HEK293 (cell line): Measurements from ENCODE around the gene PHETA1.

Experiments
- BCL11A ChIP-seq: fragments of 450-650 bp; formaldehyde crosslinking; IDR thresholded peaks from 2 replicates; pipeline ENCODE4 v1.5.1; 2016; ENCODE audit warnings: low read depth, missing biosample characterization, missing genetic modification characterization
- EGR2 ChIP-seq: fragments of 450-650 bp; formaldehyde crosslinking; IDR thresholded peaks from 2 replicates; pipeline ENCODE4 v1.5.1; 2016; ENCODE audit warnings: low read depth, missing biosample characterization, missing genetic modification characterization
- GFI1B ChIP-seq: fragments of 450-650 bp; formaldehyde crosslinking; IDR thresholded peaks from 2 replicates; pipeline ENCODE4 v1.5.1; 2016; ENCODE audit warnings: missing biosample characterization, missing genetic modification characterization
- GLIS1 ChIP-seq: fragments of 450-650 bp; formaldehyde crosslinking; IDR thresholded peaks from 2 replicates; pipeline ENCODE4 v1.5.1; 2016; ENCODE audit warnings: missing biosample characterization, missing genetic modification characterization
- GLIS2 ChIP-seq: fragments of 450-650 bp; formaldehyde crosslinking; IDR thresholded peaks from 2 replicates; pipeline ENCODE4 v1.5.1; 2016; ENCODE audit warnings: missing biosample characterization, missing genetic modification characterization
- KLF16 ChIP-seq: fragments of 450-650 bp; formaldehyde crosslinking; IDR thresholded peaks from 2 replicates; pipeline ENCODE4 v1.5.1; 2017; ENCODE audit warnings: missing biosample characterization, missing genetic modification characterization
- KLF17 ChIP-seq: fragments of 450-650 bp; formaldehyde crosslinking; IDR thresholded peaks from 2 replicates; pipeline ENCODE4 v1.5.1; 2016; ENCODE audit warnings: missing biosample characterization, missing genetic modification characterization
- KLF8 ChIP-seq: fragments of 450-650 bp; formaldehyde crosslinking; IDR thresholded peaks from 2 replicates; pipeline ENCODE4 v1.5.1; 2016; ENCODE audit warnings: missing biosample characterization, missing genetic modification characterization
- PRDM10 ChIP-seq: fragments of 450-650 bp; formaldehyde crosslinking; IDR thresholded peaks from 2 replicates; pipeline ENCODE4 v1.5.1; 2016; ENCODE audit warnings: missing biosample characterization, missing genetic modification characterization
- REST ChIP-seq: fragments of 450-650 bp; formaldehyde crosslinking; IDR thresholded peaks from 2 replicates; pipeline ENCODE4 v1.5.1; 2016; ENCODE audit warnings: missing biosample characterization, missing genetic modification characterization
- SP2 ChIP-seq: fragments of 450-650 bp; formaldehyde crosslinking; IDR thresholded peaks from 2 replicates; pipeline ENCODE4 v1.5.1; 2016; ENCODE audit warnings: missing biosample characterization, missing genetic modification characterization
- ZBTB48 ChIP-seq: fragments of 450-650 bp; formaldehyde crosslinking; IDR thresholded peaks from 2 replicates; pipeline ENCODE4 v1.5.1; 2016; ENCODE audit warnings: missing biosample characterization, missing genetic modification characterization
- ZFP41 ChIP-seq: fragments of 450-650 bp; formaldehyde crosslinking; IDR thresholded peaks from 2 replicates; pipeline ENCODE4 v1.5.1; 2016; ENCODE audit warnings: missing biosample characterization, missing genetic modification characterization, borderline replicate concordance
- ZNF146 ChIP-seq: fragments of 450-650 bp; formaldehyde crosslinking; IDR thresholded peaks from 2 replicates; pipeline ENCODE4 v1.5.1; 2016; ENCODE audit warnings: missing biosample characterization, missing genetic modification characterization
- ZNF155 ChIP-seq: fragments of 450-650 bp; formaldehyde crosslinking; IDR thresholded peaks from 2 replicates; pipeline ENCODE4 v1.5.1; 2016; ENCODE audit warnings: missing biosample characterization, missing genetic modification characterization
- ZNF2 ChIP-seq: fragments of 450-650 bp; formaldehyde crosslinking; IDR thresholded peaks from 2 replicates; pipeline ENCODE4 v1.5.1; 2016; ENCODE audit warnings: missing biosample characterization, missing genetic modification characterization
- ZNF274 ChIP-seq, 2 experiments: fragments of 200-500 bp in 1 of 2; fragments of 450-650 bp in 1 of 2; sonication (Bioruptor generic) in 1 of 2; formaldehyde crosslinking in 1 of 2; IDR thresholded peaks; 2 replicates each; pipeline versions ENCODE4 v1.5.1 to v1.6.1; 2014 to 2016; ENCODE audit warnings: borderline replicate concordance in 1 of 2, inconsistent platforms in 1 of 2, low read length in 1 of 2, missing biosample characterization in 1 of 2, missing genetic modification characterization in 1 of 2
- ZNF302 ChIP-seq: fragments of 450-650 bp; formaldehyde crosslinking; IDR thresholded peaks from 2 replicates; pipeline ENCODE4 v1.5.1; 2016; ENCODE audit warnings: missing biosample characterization, missing genetic modification characterization, low read depth
- ZNF335 ChIP-seq: fragments of 450-650 bp; formaldehyde crosslinking; conservative IDR thresholded peaks from 2 replicates; pipeline ENCODE4 v1.5.1; 2016; ENCODE audit warnings: missing biosample characterization, missing genetic modification characterization
- ZNF341 ChIP-seq: fragments of 450-650 bp; formaldehyde crosslinking; IDR thresholded peaks from 2 replicates; pipeline ENCODE4; 2016; ENCODE audit warnings: low read depth, missing biosample characterization, missing genetic modification characterization
- ZNF423 ChIP-seq: fragments of 450-650 bp; formaldehyde crosslinking; IDR thresholded peaks from 2 replicates; pipeline ENCODE4 v1.5.1; 2016; ENCODE audit warnings: missing biosample characterization, missing genetic modification characterization
- ZNF561 ChIP-seq: fragments of 450-650 bp; IDR thresholded peaks from 2 replicates; pipeline ENCODE4 v1.5.1; 2018; ENCODE audit warnings: missing biosample characterization, missing genetic modification characterization, borderline replicate concordance
- ZNF596 ChIP-seq: fragments of 450-650 bp; IDR thresholded peaks from 2 replicates; pipeline ENCODE4 v1.5.0; 2018; ENCODE audit warnings: missing biosample characterization, mild to moderate bottlenecking, missing genetic modification characterization, moderate library complexity
- ZNF626 ChIP-seq: fragments of 450-650 bp; sonication (Bioruptor Pico); formaldehyde crosslinking; IDR thresholded peaks from 2 replicates; pipeline ENCODE4 v1.5.1; 2018; ENCODE audit warnings: missing biosample characterization, missing genetic modification characterization, inconsistent platforms
- ZNF660 ChIP-seq: fragments of 450-650 bp; IDR thresholded peaks from 2 replicates; pipeline ENCODE4 v1.5.1; 2018; ENCODE audit warnings: missing biosample characterization, mild to moderate bottlenecking, missing genetic modification characterization
- ZNF76 ChIP-seq: fragments of 450-650 bp; formaldehyde crosslinking; IDR thresholded peaks from 2 replicates; pipeline ENCODE4; 2016; ENCODE audit warnings: low read depth, missing biosample characterization, missing genetic modification characterization, borderline replicate concordance

PHETA1 gene

GRCh38 chr12:111368788-111369495 lies at the start of gene PHETA1 (continued):
- TF ChIP-seq REST (tag by site-specific recombination), result no peak
- peak; percentile 83 for TF ChIP-seq ZNF423 (tag by site-specific recombination)
- no peak for TF ChIP-seq GFI1B
- peak; percentile 80 for TF ChIP-seq EGR2 (tag by site-specific recombination)
- peak; percentile 62; the same call in 1 of the 2 replicates for TF ChIP-seq GLIS1 (tag by site-specific recombination)
- no peak for TF ChIP-seq ZFP41 (tag by site-specific recombination)
- TF ChIP-seq ZNF561, result peak; percentile 84; the same call in 1 of the 2 replicates
- TF ChIP-seq KLF16, result peak; percentile 90
- peak; percentile 65 for TF ChIP-seq ZNF335 (tag by site-specific recombination)
- peak; percentile 63 for TF ChIP-seq PRDM10 (tag by site-specific recombination)
- no peak for TF ChIP-seq ZBTB48 (tag by site-specific recombination)
- no peak for TF ChIP-seq ZNF274 (IDR thresholded peaks at IDR 0.05; ENCODE audit: low read length)
- TF ChIP-seq ZNF274 (tag by site-specific recombination; IDR thresholded peaks at IDR 0.05; ENCODE audit: borderline replicate concordance), result no peak
- TF ChIP-seq KLF8 (tag by site-specific recombination), result peak; percentile 65; the same call in 1 of the 2 replicates
- TF ChIP-seq ZNF660, result peak; percentile 44; the same call in 1 of the 2 replicates
- peak; percentile 54; the same call in 1 of the 2 replicates for TF ChIP-seq ZNF76 (tag by site-specific recombination)
- no peak for TF ChIP-seq ZNF146 (tag by site-specific recombination)
- TF ChIP-seq ZNF302 (tag by site-specific recombination), result no peak
- peak; percentile 51; the same call in 1 of the 2 replicates for TF ChIP-seq BCL11A (tag by site-specific recombination)
- TF ChIP-seq ZNF341 (tag by site-specific recombination), result no peak
- no peak for TF ChIP-seq ZNF155
- TF ChIP-seq ZNF626 (tag by site-specific recombination), result no peak
- TF ChIP-seq GLIS2 (tag by site-specific recombination), result 0 out of 2 replicates have a peak, but pooled peaks have one; percentile 7
- TF ChIP-seq ZNF2 (tag by site-specific recombination), result no peak
- peak; percentile 94 for TF ChIP-seq SP2 (tag by site-specific recombination)
- peak; percentile 43; the same call in 1 of the 2 replicates for TF ChIP-seq ZNF596 (tag by site-specific recombination)
- TF ChIP-seq KLF17 (tag by site-specific recombination), result no peak
